ENCODE results near the gene A2ML1. TPM values are rescaled to one million over a fixed set of nuclear protein-coding genes. Genes with fewer than 3 reads are reported as not detected.

The A2ML1 gene
- total and polyA plus RNA-seq, 12 donors, result 0.08 to 1.4 (median 0.14) TPM; not detected in 8

GRCh38 chr12:8891976-8892375, 69.6 kb downstream of the A2ML1 start:
- WGBS, 4 donors, result 93 to 96% (median 96%) methylated on average over 3 of the region's 3 CpGs
- H3K27me3 ChIP-seq, result no peaks in the 10 kb centered on the region
- H3K36me3 ChIP-seq (replicated peaks in 1 of 2), result no peaks in the 10 kb centered on the region
- no peak overlapping the region for H3K27ac ChIP-seq
- no peak overlapping the region for H3K4me3 ChIP-seq
- H3K4me1 ChIP-seq (replicated peaks in 1 of 2), result no peaks in the 10 kb centered on the region
- intact Hi-C loops (cut with DNase I), result loop anchor here (5.0 to 10.0 kb wide), 2 partner anchors 210 to 227 kb away; partner anchors contain the start of gene MFAP5 (in 1 of the 2)
- no peak for TF ChIP-seq CTCF (IDR thresholded peaks at IDR 0.05)
- TF ChIP-seq POLR2A (IDR thresholded peaks at IDR 0.05), result no peak
- DNase-seq, result no peak
- no peaks in the 10 kb centered on the region for H3K9me3 ChIP-seq (replicated peaks in 1 of 3)

GRCh38 chr12:8894378-8894777, 72.0 kb downstream of the A2ML1 start:
- intact Hi-C loops (cut with DNase I), result loop anchor here (5.0 to 10.0 kb wide), 2 partner anchors 212 to 230 kb away; partner anchors contain the start of gene MFAP5 (in 1 of the 2)
- TF ChIP-seq CTCF (IDR thresholded peaks at IDR 0.05) (no peak), POLR2A (IDR thresholded peaks at IDR 0.05) (no peak)
- no peaks in the 10 kb centered on the region for H3K36me3 ChIP-seq (replicated peaks in 1 of 2)
- H3K27ac ChIP-seq, result no peak overlapping the region
- H3K9me3 ChIP-seq (replicated peaks in 1 of 3), result no peaks in the 10 kb centered on the region
- no peak for DNase-seq
- no peaks in the 10 kb centered on the region for H3K4me1 ChIP-seq (replicated peaks in 1 of 2)
- no peaks in the 10 kb centered on the region for H3K27me3 ChIP-seq
- H3K4me3 ChIP-seq, result no peak overlapping the region

GRCh38 chr12:8894986-8895385, 72.6 kb downstream of the A2ML1 start:
- H3K4me3 ChIP-seq, result no peak overlapping the region
- no peaks in the 10 kb centered on the region for H3K36me3 ChIP-seq (replicated peaks in 1 of 2)
- WGBS, 4 donors, result 41 to 57% (median 52%) methylated on average over 1 of the region's 1 CpG
- no peak overlapping the region for H3K27ac ChIP-seq
- intact Hi-C loops (cut with DNase I), result loop anchor here (5.0 to 10.0 kb wide), 2 partner anchors 213 to 230 kb away; partner anchors contain the start of gene MFAP5 (in 1 of the 2)
- H3K27me3 ChIP-seq, result no peaks in the 10 kb centered on the region
- TF ChIP-seq CTCF (IDR thresholded peaks at IDR 0.05), result no peak
- no peak for TF ChIP-seq POLR2A (IDR thresholded peaks at IDR 0.05)
- H3K9me3 ChIP-seq (replicated peaks in 1 of 3), result no peaks in the 10 kb centered on the region
- H3K4me1 ChIP-seq (replicated peaks in 1 of 2), result no peaks in the 10 kb centered on the region
- no peak for DNase-seq

- intact Hi-C loops (cut with DNase I), result loop anchor here in 1 of 2 donors (10.0 kb wide), 1 partner anchor 232 kb away; the partner anchor contains the start of gene MFAP5
- Histone ChIP-seq H3K36me3 (replicated peaks in 1 of 2) (no peaks in the 10 kb centered on the region), H3K27ac (no peak overlapping the region), H3K4me3 (no peak overlapping the region), H3K9me3 (replicated peaks in 1 of 3) (no peaks in the 10 kb centered on the region), H3K27me3 (no peaks in the 10 kb centered on the region), H3K4me1 (replicated peaks in 1 of 2) (no peaks in the 10 kb centered on the region)
- WGBS, 4 donors, result 81 to 93% (median 87%) methylated on average over 7 of the region's 7 CpGs
- TF ChIP-seq CTCF (IDR thresholded peaks at IDR 0.05) (no peak), POLR2A (IDR thresholded peaks at IDR 0.05) (no peak)
- no peak for DNase-seq
Measured at GRCh38 chr12:8897081-8897480, 74.7 kb downstream of the A2ML1 start.

All from adrenal gland (tissue), 12 donors.